Gastroesophageal sphincter (tissue), 4 donors: ENCODE results near the gene SWSAP1. TPM values are rescaled to one million over a fixed set of nuclear protein-coding genes. Genes with fewer than 3 reads are reported as not detected.
"Not testable (repeated sequence)": the region's sequence is repeated elsewhere in the genome, so short reads cannot be mapped to it uniquely, and the experiment has no call there.

Experiments used
- ATAC-seq: fragments of 150-250 bp; one replicate; pipeline ENCODE4 v1.9.1; 2016; ENCODE audit warnings: mild to moderate bottlenecking, moderate library complexity
- H3K27ac ChIP-seq, 4 donors: fragments of 200-600 bp; sonication (generic) in 3 of 4; 1 replicate in 3 of 4; 2 replicates in 1 of 4; pipeline ENCODE4 v1.5.1; 2016 to 2019
- H3K27me3 ChIP-seq: fragments of 200-600 bp; sonication (generic); one replicate; pipeline ENCODE4 v1.5.1; 2019
- H3K36me3 ChIP-seq, 2 donors: fragments of 200-600 bp; sonication (generic); one replicate each; pipeline ENCODE4 v1.5.1; 2019; ENCODE audit warnings: control low read depth in 1 of 2
- H3K4me1 ChIP-seq, 3 donors: fragments of 200-600 bp; sonication (generic); 1 replicate in 2 of 3; 2 replicates in 1 of 3; pipeline ENCODE4 v1.5.1; 2016 to 2019; ENCODE audit warnings: control low read depth in 2 of 3
- H3K4me3 ChIP-seq, 2 donors: fragments of 200-600 bp; sonication (generic); one replicate each; pipeline ENCODE4 v1.5.1; 2019; ENCODE audit warnings: mild to moderate bottlenecking in 1 of 2, moderate library complexity in 1 of 2
- H3K9me3 ChIP-seq, 3 donors: fragments of 200-600 bp; sonication (generic); one replicate each; pipeline ENCODE4 v1.5.1; 2017 to 2019; ENCODE audit warnings: control low read depth in 2 of 3
- CTCF ChIP-seq, 4 experiments: fragments of 200-600 bp in 2 of 4; fragments of 450-650 bp in 2 of 4; sonication (generic) in 1 of 4; IDR thresholded peaks; one replicate each; pipeline ENCODE4 v1.5.1; 2017 to 2019; ENCODE audit warnings: antibody characterized with exemption in 4 of 4, mild to moderate bottlenecking in 2 of 4, moderate library complexity in 2 of 4
- EP300 ChIP-seq: sonication (generic); formaldehyde crosslinking; IDR thresholded peaks from one replicate; pipeline ENCODE4 v1.6.1; 2017; ENCODE audit warnings: antibody characterized with exemption, mild to moderate bottlenecking
- POLR2A ChIP-seq, 2 donors: fragments of 450-650 bp; IDR thresholded peaks; one replicate each; pipeline ENCODE4 v1.6.1; 2017; ENCODE audit warnings: antibody characterized with exemption in 2 of 2, mild to moderate bottlenecking in 2 of 2, moderate library complexity in 1 of 2
- POLR2AphosphoS5 ChIP-seq: sonication (generic); formaldehyde crosslinking; IDR thresholded peaks from one replicate; pipeline ENCODE4 v1.6.1; 2017; ENCODE audit warnings: antibody characterized with exemption
- WGBS, 2 donors: methylation state at CpG; one replicate each; pipeline ENCODE4 v1.1.5; 2018; ENCODE audit warnings: low coverage in 1 of 2; 5-methylcytosine and 5-hydroxymethylcytosine counted together
- total RNA-seq, 4 donors: library from RNA; depleted of rRNA; stranded (reverse); fragments of >200 nt; gene quantifications; one replicate each; pipeline ENCODE4 v1.1.0, GENCODE V29; 2016

The SWSAP1 gene
- total RNA-seq, 4 donors from 2014 or later = 0.62 to 2.6 (median 1.0) TPM

- Histone ChIP-seq H3K36me3 (peaks cover 0 to 33% of the 10 kb centered on the region in 2 donors), H3K27ac (peak overlapping the region; percentile 83 to 96 (median 90))
Measured at GRCh38 chr19:11345122-11345803, 29.2 kb upstream of the SWSAP1 start.

GRCh38 chr19:11346104-11346940, 28.1 kb upstream of the SWSAP1 start, which contains the start of the genes CCDC159 and TMEM205:
Gene CCDC159, plus strand, starts transcription at chr19:11346519. Its CDS starts 88 bp downstream, at chr19:11346607.
Gene TMEM205, minus strand, starts transcription at chr19:11346268. Its CDS starts 649 bp downstream, at chr19:11345619.
- peaks cover 0 to 32% of the 10 kb centered on the region in 2 donors for H3K36me3 ChIP-seq
- H3K9me3 ChIP-seq = peaks cover 0 to 8% (median 0%) of the 10 kb centered on the region in 3 donors
- peak; percentile 97 for ATAC-seq
- H3K27ac ChIP-seq = peak within 1 kb of the TSS; percentile 83 to 96 (median 90)
- H3K27me3 ChIP-seq = no peaks in the 10 kb centered on the region
- H3K4me1 ChIP-seq = peaks cover 0 to 45% (median 21%) of the 10 kb centered on the region in 3 donors
- H3K4me3 ChIP-seq = peak within 1 kb of the TSS; percentile 74
- 0 to 3% methylated on average over 6 to 11 of the region's 50 CpGs for WGBS, 2 donors
- TF ChIP-seq POLR2AphosphoS5 (peak; percentile 86), CTCF (IDR thresholded peaks at IDR 0.05) (no peak), POLR2A (IDR thresholded peaks at IDR 0.05) (peak; percentile 47 to 75), EP300 (no peak)

More at GRCh38 chr19:11345122-11345803, 29.2 kb upstream of the SWSAP1 start:
- peak overlapping the region; percentile 74 for H3K4me3 ChIP-seq
- 50 to 75% methylated on average over 5 of the region's 15 CpGs for WGBS, 2 donors
- no peak for ATAC-seq
- no peaks in the 10 kb centered on the region for H3K27me3 ChIP-seq
- peaks cover 0 to 47% (median 21%) of the 10 kb centered on the region in 3 donors for H3K4me1 ChIP-seq
- H3K9me3 ChIP-seq = peaks cover 0 to 8% (median 0%) of the 10 kb centered on the region in 3 donors
- no peak for TF ChIP-seq POLR2AphosphoS5
- no peak for TF ChIP-seq POLR2A (IDR thresholded peaks at IDR 0.05)
- no peak for TF ChIP-seq EP300
- TF ChIP-seq CTCF (IDR thresholded peaks at IDR 0.05) = no peak

- TF ChIP-seq CTCF (IDR thresholded peaks at IDR 0.05) (no peak), EP300 (no peak), POLR2A (IDR thresholded peaks at IDR 0.05) (no peak), POLR2AphosphoS5 (no peak)
- Histone ChIP-seq H3K4me3 (no peak overlapping the region), H3K9me3 (peaks cover 0 to 8% (median 0%) of the 10 kb centered on the region in 3 donors), H3K27ac (peak overlapping the region in 3 of 4 donors; percentile 83 to 96 (median 92)), H3K4me1 (peaks cover 0 to 44% (median 21%) of the 10 kb centered on the region in 3 donors), H3K36me3 (peaks cover 0 to 19% of the 10 kb centered on the region in 2 donors), H3K27me3 (no peaks in the 10 kb centered on the region)
- 33 to 100% methylated on average over 1 of the region's 7 CpGs for WGBS, 2 donors
- no peak for ATAC-seq
Measured at GRCh38 chr19:11347546-11348039, 26.9 kb upstream of the SWSAP1 start.

- peaks cover 0 to 28% (median 17%) of the 10 kb centered on the region in 3 donors for H3K4me1 ChIP-seq
- no peak for TF ChIP-seq POLR2AphosphoS5
- no peak for TF ChIP-seq EP300
- TF ChIP-seq CTCF (IDR thresholded peaks at IDR 0.05) = no peak
- TF ChIP-seq POLR2A (IDR thresholded peaks at IDR 0.05) = no peak
- peaks cover 0 to 9% of the 10 kb centered on the region in 2 donors for H3K36me3 ChIP-seq
- peaks cover 0 to 8% (median 0%) of the 10 kb centered on the region in 3 donors for H3K9me3 ChIP-seq
- H3K27ac ChIP-seq = no peak overlapping the region
- 60% methylated on average over 1 of the region's 4 CpGs; no CpG with 5 or more reads in 1 of the 2 donors for WGBS, 2 donors
- no peaks in the 10 kb centered on the region for H3K27me3 ChIP-seq
- ATAC-seq = no peak
- no peak overlapping the region for H3K4me3 ChIP-seq
Measured at GRCh38 chr19:11349171-11349570, 25.3 kb upstream of the SWSAP1 start.

- not testable (repeated sequence) for H3K27me3 ChIP-seq, H3K4me3 ChIP-seq, H3K27ac ChIP-seq, ATAC-seq, H3K9me3 ChIP-seq
- WGBS, 2 donors = 100% methylated on average over 4 of the region's 4 CpGs; no CpG with 5 or more reads in 1 of the 2 donors
- Histone ChIP-seq H3K36me3 (peaks cover 0 to 27% of the 10 kb centered on the region in 2 donors), H3K4me1 (peaks cover 0 to 31% (median 10%) of the 10 kb centered on the region in 3 donors)
Measured at GRCh38 chr19:11354102-11354501, 20.4 kb upstream of the SWSAP1 start.
